ENCODE results near the gene ZNF331.

The ZNF331 gene

GRCh38 chr19:53576941-53577653 is 39.2 kb downstream of the ZNF331 start:
- no peak for DNase-seq (ENCODE audit: low spot score)
- in situ Hi-C loops (cut with MboI; ENCODE audit: low pct_unique_long_range_greater_than_20kb, low sequenced_read_pairs, unreplicated experiment): no loop called here
- no peak for TF ChIP-seq CTCF (IDR thresholded peaks at IDR 0.05; ENCODE audit: extremely low read depth, insufficient read depth, missing control alignments)

GRCh38 chr19:53577968-53578367 is 40.0 kb downstream of the ZNF331 start:
- no peak for DNase-seq (ENCODE audit: low spot score)
- no peak for TF ChIP-seq CTCF (IDR thresholded peaks at IDR 0.05; ENCODE audit: extremely low read depth, insufficient read depth, missing control alignments)
- in situ Hi-C loops (cut with MboI; ENCODE audit: low pct_unique_long_range_greater_than_20kb, low sequenced_read_pairs, unreplicated experiment): no loop called here

GRCh38 chr19:53579518-53579917 is 41.6 kb downstream of the ZNF331 start:
- no peak for TF ChIP-seq CTCF (IDR thresholded peaks at IDR 0.05; ENCODE audit: extremely low read depth, insufficient read depth, missing control alignments)
- in situ Hi-C loops (cut with MboI; ENCODE audit: low pct_unique_long_range_greater_than_20kb, low sequenced_read_pairs, unreplicated experiment): no loop called here
- DNase-seq (ENCODE audit: low spot score): no peak

- in situ Hi-C loops (cut with MboI; ENCODE audit: low pct_unique_long_range_greater_than_20kb, low sequenced_read_pairs, unreplicated experiment): no loop called here
- no peak for DNase-seq (ENCODE audit: low spot score)
- TF ChIP-seq CTCF (IDR thresholded peaks at IDR 0.05; ENCODE audit: extremely low read depth, insufficient read depth, missing control alignments): no peak
Observed at GRCh38 chr19:53580871-53581835, 43.2 kb downstream of the ZNF331 start.

- no peak for DNase-seq (ENCODE audit: low spot score)
- no peak for TF ChIP-seq CTCF (IDR thresholded peaks at IDR 0.05; ENCODE audit: extremely low read depth, insufficient read depth, missing control alignments)
- in situ Hi-C loops (cut with MboI; ENCODE audit: low pct_unique_long_range_greater_than_20kb, low sequenced_read_pairs, unreplicated experiment): no loop called here
Observed at GRCh38 chr19:53581871-53582279, 43.9 kb downstream of the ZNF331 start.

GRCh38 chr19:53583181-53583580 is 45.2 kb downstream of the ZNF331 start:
- no peak for DNase-seq (ENCODE audit: low spot score)
- no peak for TF ChIP-seq CTCF (IDR thresholded peaks at IDR 0.05; ENCODE audit: extremely low read depth, insufficient read depth, missing control alignments)
- in situ Hi-C loops (cut with MboI; ENCODE audit: low pct_unique_long_range_greater_than_20kb, low sequenced_read_pairs, unreplicated experiment): no loop called here

All from GM13977 (cell line).